Measurements from ENCODE around the gene MCM3AP.

The MCM3AP gene
- long read RNA-seq, donor 1, full-length matches to known transcripts, result 9 of 56 reads
- long read RNA-seq, donor 1, partial matches to known transcripts, result 40 of 56 reads
- long read RNA-seq, donor 1, other reads (novel, unspliced or antisense), result 7 of 56 reads
- long read RNA-seq, donor 2, partial matches to known transcripts, result 5 of 10 reads
- long read RNA-seq, donor 2, other reads (novel, unspliced or antisense), result 0 of 10 reads
- long read RNA-seq, donor 3, full-length matches to known transcripts, result 6 of 12 reads
- long read RNA-seq, donor 3, partial matches to known transcripts, result 6 of 12 reads
- long read RNA-seq, donor 3, other reads (novel, unspliced or antisense), result 0 of 12 reads
- long read RNA-seq, donor 4, full-length matches to known transcripts, result 15 of 22 reads
- long read RNA-seq, donor 4, partial matches to known transcripts, result 7 of 22 reads
- long read RNA-seq, donor 4, other reads (novel, unspliced or antisense), result 0 of 22 reads
- long read RNA-seq, donor 5, transcript MCM3AP-203 (2 exons, 876 nt), result major isoform, 9 of 19 reads
- long read RNA-seq, donor 5, partial matches to known transcripts, result 10 of 19 reads
- long read RNA-seq, donor 5, other reads (novel, unspliced or antisense), result 0 of 19 reads
- long read RNA-seq, donor 6, transcript MCM3AP-203 (2 exons, 876 nt), result major isoform, 5 of 18 reads
- long read RNA-seq, donor 6, partial matches to known transcripts, result 7 of 18 reads
- long read RNA-seq, donor 6, other reads (novel, unspliced or antisense), result 0 of 18 reads
- long read RNA-seq, donor 7, full-length matches to known transcripts, result 20 of 40 reads
- long read RNA-seq, donor 7, partial matches to known transcripts, result 20 of 40 reads
- long read RNA-seq, donor 7, other reads (novel, unspliced or antisense), result 0 of 40 reads
- long read RNA-seq, donor 8, full-length matches to known transcripts, result 8 of 8 reads
- long read RNA-seq, donor 8, partial matches to known transcripts, result 0 of 8 reads
- long read RNA-seq, donor 8, other reads (novel, unspliced or antisense), result 0 of 8 reads

DNA sequence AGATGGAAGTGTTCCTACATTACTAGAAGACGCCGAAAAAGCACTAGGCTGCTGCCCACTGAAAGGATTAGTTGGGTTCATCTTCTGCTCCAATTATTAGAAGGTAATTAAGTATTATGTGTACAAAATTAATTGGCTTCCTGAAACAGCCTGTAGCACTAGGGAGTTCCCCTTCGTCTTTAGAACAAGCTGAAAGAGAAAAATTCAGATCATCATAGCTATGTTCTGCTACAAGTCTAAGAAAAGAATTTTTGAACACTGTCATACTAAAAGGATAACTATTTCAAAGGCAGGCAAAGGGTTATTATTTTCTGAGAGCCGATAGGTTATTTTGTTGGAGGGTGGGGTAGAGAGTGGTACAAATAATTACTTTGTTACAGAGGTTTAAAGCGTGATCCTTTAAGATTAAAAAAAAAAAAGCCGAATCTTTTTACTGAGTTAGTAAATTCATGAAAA is at the start of gene MCM3AP:
MCM3AP (minus strand) TSS at position 406 of the 456 bp plus-strand sequence; CDS start at position 81, 325 bp downstream.
- no peak for DNase-seq

DNA sequence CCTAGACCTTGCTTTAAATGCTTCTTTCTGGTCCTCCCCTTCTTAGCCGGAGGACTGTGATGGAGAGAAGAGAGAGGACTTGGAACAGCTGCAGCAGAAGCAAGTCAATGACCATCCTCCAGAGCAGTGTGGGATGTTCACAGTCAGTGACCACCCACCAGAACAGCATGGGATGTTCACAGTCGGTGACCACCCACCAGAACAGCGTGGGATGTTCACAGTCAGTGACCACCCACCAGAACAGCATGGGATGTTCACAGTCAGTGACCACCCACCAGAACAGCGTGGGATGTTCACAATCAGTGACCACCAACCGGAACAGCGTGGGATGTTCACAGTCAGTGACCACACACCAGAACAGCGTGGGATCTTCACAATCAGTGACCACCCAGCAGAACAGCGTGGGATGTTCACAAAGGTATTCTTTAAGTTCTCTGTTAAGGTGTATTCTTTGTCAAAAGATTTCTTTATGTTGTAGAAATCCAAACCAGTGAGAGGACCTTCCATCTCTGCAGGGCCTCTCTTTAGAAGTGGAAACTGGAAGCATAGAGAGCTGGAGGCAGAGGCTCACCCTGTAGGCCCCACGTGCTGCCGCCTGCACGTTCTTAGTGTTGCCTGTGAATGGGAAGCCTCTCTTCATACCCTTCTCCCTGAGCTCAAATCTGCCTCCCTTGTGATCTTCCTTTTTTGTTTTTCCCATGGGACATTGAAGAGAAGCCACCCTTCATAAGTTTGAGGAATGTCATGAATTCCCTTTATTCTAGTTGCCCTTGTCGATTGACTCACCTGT is 49.1 kb upstream of the MCM3AP start:
- DNase-seq, result no peak

DNA sequence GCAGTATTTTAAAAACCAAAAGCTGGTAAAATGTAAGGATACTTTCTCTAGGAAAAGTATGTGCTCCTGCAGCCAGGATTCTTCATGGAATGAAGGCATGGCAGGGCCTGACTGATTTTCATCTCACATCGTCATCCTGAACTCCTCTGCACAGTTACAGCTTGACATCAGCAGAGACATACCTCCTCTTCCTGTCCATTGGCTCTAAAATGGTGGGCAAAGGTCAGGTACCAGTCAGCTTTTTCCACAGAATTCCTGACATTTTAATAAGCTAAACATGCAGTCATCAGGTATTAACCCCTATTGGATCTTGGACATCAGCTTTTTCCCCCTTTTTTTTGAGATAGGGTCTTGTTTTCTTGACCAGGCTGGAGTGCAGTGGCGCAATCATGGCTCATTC is 44.4 kb upstream of the MCM3AP start:
- no peak for DNase-seq

DNA sequence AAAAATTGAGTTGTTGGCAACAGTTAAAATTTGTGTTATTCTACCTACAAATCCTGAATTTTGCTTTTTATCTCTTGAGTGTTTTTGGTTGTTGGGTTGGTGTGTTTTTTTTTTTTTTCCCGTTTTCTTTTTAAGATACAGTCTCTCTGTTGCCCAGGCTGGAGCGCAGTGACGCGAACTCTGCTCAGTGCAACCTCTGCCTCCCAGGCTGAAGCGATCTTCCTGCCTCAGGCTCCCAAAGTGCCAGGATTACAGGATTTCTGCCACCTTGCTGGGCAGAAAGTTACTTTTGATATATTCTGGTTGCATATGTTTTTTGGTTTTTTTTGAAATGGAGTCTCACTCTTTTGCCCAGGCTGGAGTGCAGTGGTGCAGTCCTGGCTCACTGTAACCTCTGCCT is 42.7 kb upstream of the MCM3AP start:
- no peak for DNase-seq

DNA sequence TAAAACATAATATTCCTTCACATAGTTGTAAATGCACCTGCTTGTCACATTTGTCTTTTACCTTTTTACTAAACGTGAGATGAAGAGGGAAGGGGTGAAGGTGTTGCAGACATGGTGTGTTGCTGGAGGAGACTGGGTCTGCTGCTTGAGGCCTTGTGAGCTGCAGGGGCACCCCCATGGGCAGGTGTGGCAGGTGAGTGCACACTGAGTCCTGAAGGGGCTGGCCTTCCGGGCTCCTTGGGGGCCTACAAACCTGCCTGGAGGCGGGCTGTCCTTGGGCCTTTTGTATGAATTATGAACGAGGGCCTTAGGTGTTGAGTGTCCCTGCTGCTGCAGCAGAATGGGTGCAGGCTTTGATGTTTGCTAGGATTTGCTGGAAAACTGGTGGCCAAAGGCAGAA is 42.3 kb upstream of the MCM3AP start:
- DNase-seq, result no peak

DNA sequence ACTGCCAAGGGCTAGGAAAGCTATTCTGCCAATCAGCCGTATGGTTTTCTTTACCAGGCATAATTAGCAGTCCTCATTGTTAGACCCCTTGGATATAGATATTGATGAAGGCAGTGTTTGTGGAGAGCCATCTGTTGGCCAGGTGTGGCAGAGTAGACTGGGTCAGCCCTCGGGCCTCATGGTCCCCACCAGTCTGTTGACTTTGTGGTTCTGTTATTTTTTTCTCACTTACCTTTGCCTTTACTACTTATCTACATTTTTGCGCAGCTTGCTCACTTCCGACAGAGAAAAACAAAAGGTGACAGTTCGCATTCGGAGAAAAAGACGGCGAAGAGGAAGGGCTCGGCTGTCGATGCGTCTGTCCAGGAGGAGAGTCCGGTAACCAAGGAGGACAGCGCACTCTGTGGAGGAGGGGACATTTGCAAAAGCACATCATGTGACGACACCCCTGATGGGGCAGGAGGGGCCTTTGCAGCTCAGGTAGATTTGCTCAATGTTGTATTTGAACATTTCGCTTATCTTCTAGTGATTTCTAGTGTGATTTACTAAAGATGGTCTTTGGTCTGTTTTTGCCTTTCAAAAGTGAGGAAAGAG is 40.8 kb upstream of the MCM3AP start:
- no peak for DNase-seq

DNA sequence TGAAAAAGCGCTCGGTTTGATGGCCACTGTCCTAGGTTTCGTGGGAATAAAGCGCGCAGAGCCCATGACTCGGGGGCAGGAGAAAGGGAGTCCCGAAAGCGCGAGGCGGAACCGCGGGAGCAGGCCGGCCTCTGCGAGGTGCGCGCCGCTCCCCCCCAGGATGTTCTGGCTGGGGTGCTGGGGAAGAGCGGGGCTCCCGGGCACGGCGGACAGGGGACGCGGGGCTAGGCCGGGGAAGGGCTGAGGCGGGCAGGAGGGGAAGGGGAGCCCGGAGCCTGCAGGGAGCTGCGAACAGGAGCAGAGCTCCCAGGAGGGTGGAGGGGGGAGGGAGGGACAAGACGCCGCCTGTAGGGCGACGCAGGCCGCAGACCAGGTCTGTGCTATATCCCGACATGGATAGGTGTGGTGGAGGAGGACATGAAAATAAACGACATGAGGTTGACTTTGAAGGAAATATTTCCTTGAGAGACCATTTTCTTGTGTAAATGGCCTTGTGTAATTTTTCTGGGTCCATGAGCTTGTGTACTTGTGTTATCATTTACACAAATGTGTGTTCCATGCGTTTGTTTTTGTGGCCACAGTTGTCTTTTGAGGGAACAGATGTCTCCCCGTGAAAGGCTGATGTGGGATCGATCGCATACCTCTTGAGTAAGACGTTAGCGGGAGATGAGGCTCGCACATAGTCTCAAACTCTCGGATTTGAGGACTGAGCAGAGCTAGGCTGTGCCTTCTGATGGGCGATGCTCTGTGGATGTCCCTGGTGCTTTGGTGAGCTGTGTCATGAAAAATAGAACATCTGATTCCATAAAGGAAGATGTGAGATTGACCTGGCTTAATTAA is 39.9 kb upstream of the MCM3AP start:
- DNase-seq, result no peak

DNA sequence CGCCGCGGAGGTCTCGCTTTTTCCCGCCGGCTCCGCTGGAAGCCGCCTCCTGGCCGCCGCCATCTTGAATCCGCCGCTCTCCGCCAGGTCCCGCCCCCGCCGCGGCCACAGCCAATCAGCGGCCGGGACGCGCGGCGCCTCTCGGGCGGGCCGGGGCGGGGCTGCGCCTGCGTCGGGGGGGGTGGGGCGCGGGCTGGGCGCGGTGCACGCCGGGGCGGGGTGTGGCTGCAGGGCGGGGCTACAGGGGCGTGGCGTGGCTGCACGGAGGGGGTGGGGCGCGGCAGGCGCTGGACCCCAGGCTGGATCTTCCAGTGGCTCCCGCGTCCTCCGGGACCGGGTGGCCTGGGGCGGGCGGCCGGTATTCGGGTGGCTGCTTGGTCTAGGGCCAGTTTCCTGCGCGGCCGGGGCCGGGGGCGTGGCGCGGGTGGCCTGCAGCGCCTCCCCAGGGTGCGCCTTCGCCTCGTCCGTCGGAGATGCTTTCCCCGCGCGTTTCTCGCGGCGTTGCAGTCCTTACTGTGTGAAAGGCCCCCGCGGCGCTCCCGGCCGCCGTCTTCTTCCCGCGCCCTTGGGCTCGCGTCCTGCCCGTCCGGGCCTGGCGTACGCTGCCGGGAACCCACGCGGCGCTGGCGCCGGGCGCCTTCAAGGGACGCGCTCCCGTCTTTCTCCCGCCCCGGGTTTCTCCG is 39.1 kb upstream of the MCM3AP start:
- peak; percentile 92 for DNase-seq

DNA sequence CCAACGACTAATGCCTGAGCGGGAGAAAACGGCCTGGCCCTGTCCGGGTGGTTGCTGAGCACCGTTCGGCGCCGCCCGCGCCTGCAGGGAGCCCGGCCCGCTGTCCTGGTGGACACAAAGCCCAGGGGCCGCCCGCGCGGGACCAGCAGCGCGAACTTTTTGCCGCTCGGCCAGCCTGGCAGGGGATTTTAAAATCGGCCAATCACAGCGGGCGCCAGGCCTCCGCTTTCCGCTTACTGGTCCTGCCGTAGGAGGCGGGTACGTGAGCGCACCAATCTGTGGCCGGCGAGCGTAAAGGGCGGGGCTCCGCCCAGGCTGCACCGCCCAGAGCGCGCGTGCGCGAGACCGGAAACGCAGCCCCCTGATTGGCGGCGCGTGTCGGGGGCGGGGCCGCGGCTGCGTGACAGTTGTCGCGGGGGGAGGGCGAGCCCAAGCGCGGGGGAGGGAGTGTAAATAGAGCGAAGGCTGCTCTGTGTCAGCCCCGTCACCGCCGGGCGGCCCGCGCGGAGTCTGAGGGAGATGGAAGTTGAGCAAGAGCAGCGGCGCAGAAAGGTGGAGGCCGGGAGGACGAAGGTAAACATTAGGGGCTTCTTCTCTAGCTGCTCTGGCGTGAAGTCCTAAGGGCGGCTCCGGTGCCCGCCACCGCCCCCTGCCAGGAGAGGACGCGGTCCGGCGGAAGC is 38.4 kb upstream of the MCM3AP start, which contains the start of the genes C21orf58 and PCNT:
C21orf58 (minus strand) TSS at position 161 of the 680 bp plus-strand sequence. CDS start 1,132 bp downstream, outside the sequence.
PCNT (plus strand) TSS at position 447 of the 680 bp plus-strand sequence; CDS start at position 520, 73 bp downstream.
- DNase-seq, result peak; percentile 89

DNA sequence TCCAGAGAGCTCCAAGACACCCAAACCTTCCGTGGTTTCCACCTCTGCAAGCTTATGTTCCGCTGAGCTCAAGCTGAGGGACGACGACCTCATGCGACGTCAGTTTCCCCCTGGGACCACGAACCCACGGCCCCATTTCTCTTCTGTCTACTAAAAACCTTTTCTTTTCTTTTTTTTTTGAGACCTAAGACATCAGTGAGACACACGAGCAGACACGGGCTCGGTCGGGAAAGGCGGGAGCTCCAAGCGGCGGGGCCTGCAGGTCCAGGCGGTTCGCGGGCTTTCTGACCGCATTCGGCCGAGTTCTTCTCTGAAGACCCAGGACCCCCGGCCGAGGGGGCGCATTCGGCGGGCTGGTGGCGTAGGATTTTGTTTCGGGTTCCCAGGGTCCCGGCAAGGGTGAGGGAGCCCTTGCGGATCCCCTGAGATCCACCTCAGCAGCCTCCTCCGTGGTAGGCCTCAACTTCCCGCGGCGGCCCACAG is 37.9 kb upstream of the MCM3AP start:
- no peak for DNase-seq

DNA sequence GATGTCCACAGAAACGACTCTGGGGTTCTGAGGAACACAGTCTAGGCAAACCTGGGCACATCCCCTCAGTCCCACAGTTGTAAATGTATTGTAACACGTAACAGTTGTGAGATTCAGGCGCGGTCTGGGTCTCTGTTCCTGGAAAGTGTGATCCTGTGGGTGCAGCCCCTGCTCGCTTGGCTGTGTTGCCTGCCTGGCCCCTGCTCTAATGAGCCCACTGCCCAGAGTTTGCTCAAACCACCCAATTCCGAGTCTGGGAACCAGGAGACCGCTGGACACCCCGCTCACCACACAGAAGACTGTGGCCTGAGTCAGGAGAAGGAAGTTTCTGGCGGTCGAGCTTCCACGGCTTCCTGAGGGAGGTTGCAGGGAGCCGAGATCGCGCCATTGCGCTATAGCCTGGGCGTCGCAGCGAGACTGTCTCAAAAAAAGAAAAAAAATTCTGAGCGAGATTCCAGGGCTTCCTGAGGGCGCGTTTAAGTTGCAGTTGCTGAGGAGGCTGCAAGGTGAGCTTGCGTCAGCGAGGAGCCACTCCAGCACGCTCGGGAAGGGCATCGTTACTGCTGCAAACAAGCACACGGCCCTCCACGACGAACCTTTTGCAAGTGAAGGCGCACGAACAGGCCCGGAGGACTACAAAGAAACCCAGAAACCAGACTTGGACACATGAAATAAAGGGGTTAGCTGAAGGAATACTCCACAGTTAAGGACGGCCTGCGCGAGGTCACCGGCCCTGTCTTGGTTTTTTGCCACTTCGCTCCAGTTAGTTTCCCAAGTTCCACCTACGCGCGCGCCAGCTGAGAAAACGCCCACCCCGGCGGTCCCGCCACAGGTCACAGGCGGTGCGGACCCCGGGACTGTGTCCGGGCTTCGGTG is 37.2 kb upstream of the MCM3AP start:
- peak; percentile 46 for DNase-seq

DNA sequence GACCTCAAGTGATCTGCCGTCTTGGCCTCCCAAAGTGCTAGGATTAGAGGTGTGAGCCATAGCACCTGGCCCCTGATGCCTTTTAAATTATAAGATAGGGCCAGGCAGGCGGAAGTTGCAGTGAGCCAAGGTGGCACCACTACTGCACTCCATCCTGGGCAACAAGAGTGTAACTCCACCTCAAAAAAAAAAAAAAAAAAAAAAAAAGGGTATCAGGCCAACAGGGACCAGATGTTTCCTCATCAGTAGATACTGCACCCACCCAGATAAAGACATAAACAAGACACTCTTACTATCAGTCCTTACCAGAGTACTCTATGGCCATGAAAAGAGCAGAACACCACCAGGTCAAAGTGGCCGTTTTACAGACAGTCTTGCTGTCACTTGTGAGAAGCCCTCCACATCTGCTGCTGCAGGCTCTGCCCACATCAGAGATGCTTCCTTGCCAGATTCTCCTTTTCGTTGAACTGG is 35.0 kb upstream of the MCM3AP start:
- DNase-seq, result no peak

DNA sequence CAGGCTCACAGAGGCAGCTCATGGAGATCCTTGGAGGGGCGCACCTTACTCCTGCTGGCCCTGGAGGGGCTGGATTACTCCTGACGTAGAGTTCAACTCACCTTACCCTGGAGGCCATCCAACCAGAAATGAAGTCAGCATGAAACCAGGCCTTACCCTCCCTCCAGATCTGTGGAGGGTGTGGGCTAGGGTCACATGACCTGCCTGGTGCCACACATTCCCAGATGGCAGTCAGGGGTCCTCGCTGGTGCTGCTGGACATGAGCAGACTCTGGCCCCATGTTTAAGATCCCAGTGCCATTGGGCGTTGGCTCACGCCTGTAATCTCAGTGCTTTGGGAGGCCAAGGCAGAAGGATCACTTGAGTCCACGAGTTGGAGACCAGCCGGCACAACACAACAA is 33.8 kb upstream of the MCM3AP start:
- no peak for DNase-seq

DNA sequence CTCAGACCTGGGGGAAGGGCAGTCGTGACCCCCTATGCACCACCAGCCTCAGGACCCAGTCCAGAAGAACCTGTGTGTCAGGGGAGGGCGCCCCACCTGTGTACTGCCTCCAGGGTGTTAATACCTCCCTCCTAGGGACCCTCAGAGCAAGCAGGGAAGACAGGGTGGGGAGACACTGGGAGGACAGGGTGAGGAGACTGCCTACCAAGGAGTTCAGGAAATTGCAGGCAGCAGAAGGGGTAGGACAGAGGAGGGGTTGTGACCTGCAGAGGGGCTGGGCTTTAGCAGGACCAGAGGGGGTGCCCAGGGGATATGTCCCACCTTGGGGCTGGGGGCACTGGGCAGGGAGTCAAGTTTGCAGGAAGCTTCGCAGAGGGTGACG is 33.0 kb upstream of the MCM3AP start:
- DNase-seq, result no peak

DNA sequence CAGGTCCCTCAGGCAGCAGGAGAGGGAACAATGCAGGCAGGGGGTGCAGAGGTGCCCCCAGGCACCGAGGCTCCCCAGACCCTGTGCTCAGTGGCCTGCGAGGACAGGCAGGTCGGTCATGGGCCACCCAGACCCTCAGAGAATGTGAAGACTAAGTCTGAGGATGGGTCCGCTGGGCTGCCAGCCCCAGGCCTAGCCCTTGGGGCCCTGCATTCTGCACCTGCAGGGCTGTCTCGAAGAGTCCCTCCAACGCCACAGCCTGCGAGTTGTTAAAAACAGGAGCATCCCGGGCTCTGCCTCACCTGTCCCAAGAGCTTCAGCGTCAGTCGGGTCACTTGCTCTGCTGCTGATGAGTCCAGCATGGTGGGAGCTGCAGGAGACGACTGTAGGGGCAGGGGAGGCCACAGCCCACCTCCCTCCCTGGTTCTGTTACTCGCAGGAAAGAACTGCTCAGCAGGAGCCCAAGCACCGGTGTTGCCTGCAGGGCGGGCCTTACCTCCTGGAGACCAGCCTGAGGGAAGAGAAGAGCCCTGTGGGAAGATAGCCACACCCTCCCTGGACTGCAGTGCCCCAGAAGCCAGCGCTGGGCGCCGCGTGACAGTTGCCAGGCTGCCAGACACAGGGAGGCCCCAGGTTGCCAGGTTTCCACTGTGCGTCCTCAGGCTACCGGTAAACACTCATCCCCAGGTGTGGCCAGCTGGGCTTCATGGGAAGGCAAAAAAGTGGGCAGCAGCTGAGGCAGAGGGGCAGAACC is 32.5 kb upstream of the MCM3AP start:
- DNase-seq, result no peak

DNA sequence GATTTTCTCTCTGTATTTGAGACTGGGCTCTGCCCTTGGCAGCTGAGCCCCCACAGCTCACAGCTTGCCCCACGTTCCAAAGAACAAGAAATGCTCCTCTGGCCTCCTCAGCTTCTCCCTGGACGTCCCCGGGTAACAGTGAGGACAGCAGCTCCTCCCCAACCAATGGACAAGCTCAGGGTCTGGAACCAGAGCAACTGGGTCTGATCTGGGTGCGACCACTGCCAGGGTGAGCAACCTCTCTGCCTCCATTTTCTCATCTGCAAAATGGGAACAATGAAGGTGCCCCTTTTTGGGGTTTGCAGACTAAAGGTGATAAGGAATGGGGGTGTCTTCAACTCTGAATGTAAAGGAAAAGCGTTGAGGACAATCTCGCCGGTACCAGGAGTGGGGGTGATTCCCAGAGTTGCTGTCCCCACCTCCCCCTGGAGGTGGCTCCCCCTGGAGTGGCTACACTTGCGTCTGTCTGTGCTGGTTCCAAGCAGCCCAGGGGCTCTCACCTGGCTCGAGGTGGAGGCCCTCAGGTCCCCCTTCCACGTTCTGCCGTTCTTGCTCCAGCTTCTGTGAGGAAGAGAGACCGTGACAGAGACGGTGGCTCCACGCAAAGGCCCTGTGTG is 31.4 kb upstream of the MCM3AP start:
- DNase-seq, result no peak

Measured in right kidney (tissue), 9 donors.